PC-9 (cell line): Measurements from ENCODE around the gene OR5AN1. TPM values are rescaled to one million over a fixed set of nuclear protein-coding genes. Genes with fewer than 3 reads are reported as not detected.
"Not testable (repeated sequence)": the region's sequence is repeated elsewhere in the genome, so short reads cannot be mapped to it uniquely, and the experiment has no call there.

Source experiments
- BruUV-seq: library from RNA; stranded (reverse); fragments of 400-500 nt; replicated peaks from 2 replicates; lab custom pipeline; 2021; lab: Mats Ljungman, UMichigan
- CTCF ChIA-PET: fragments of 300-600 bp; sonication (Branson Sonifier 250); formaldehyde crosslinking; loops from one replicate; lab custom pipeline; 2022; ENCODE audit warnings: antibody characterized with exemption; lab: Charles Lee
- POLR2A ChIA-PET: fragments of 300-600 bp; sonication (Branson Sonifier 250); formaldehyde crosslinking; loops from one replicate; lab custom pipeline; 2022; ENCODE audit warnings: antibody characterized with exemption; ENCODE audit not compliant: unreplicated experiment; lab: Charles Lee
- DNase-seq, 2 experiments: peaks; one replicate each; pipeline versions ENCODE4 v3.0.0 to v3.0.0-alpha.2; 2015 to 2022; ENCODE audit warnings: mixed read lengths in 1 of 2
- H2AFZ ChIP-seq: fragments of 200-600 bp; sonication (generic); 2 replicates; pipeline ENCODE4 v1.8.1; 2017; ENCODE audit warnings: antibody characterized with exemption
- H3F3A ChIP-seq: fragments of 200-600 bp; sonication (generic); 2 replicates; pipeline ENCODE4 v1.8.1; 2017; ENCODE audit warnings: antibody characterized with exemption, mild to moderate bottlenecking, low read depth; ENCODE audit not compliant: insufficient read depth
- H3K27ac ChIP-seq: fragments of 200-600 bp; sonication (generic); 2 replicates; pipeline ENCODE4 v1.6.1; 2016; ENCODE audit warnings: mixed run types
- H3K27me3 ChIP-seq: fragments of 200-600 bp; sonication (generic); 2 replicates; pipeline ENCODE4 v1.6.1; 2016; ENCODE audit warnings: low read depth, mixed run types; ENCODE audit not compliant: insufficient read depth
- H3K36me3 ChIP-seq: fragments of 200-600 bp; sonication (generic); 2 replicates; pipeline ENCODE4 v1.6.1; 2016; ENCODE audit warnings: low read depth, mixed run types
- H3K4me1 ChIP-seq: fragments of 200-600 bp; sonication (generic); replicated peaks from 2 replicates; pipeline ENCODE4 v1.6.1; 2016; ENCODE audit warnings: mixed run types; ENCODE audit not compliant: insufficient read depth
- H3K4me2 ChIP-seq: fragments of 200-600 bp; sonication (generic); 2 replicates; pipeline ENCODE4 v1.6.1; 2017; ENCODE audit warnings: mixed run types
- H3K4me3 ChIP-seq: fragments of 200-600 bp; sonication (generic); 2 replicates; pipeline ENCODE4 v1.6.1; 2016; ENCODE audit warnings: mixed run types
- H3K79me2 ChIP-seq: fragments of 200-600 bp; sonication (generic); 2 replicates; pipeline ENCODE4 v1.6.1; 2017; ENCODE audit warnings: low read depth, mixed run types
- H3K9me2 ChIP-seq: fragments of 200-600 bp; sonication (generic); 2 replicates; pipeline ENCODE4 v1.8.1; 2017; ENCODE audit warnings: mild to moderate bottlenecking; ENCODE audit not compliant: insufficient read depth
- H3K9me3 ChIP-seq: fragments of 200-600 bp; sonication (generic); 2 replicates; pipeline ENCODE4 v1.8.1; 2016; ENCODE audit warnings: low read depth; ENCODE audit not compliant: insufficient read depth
- H4K20me1 ChIP-seq: fragments of 200-600 bp; sonication (generic); 2 replicates; pipeline ENCODE4 v1.8.1; 2017; ENCODE audit not compliant: insufficient read depth
- EZH2 ChIP-seq: fragments of 200-600 bp; sonication (generic); IDR thresholded peaks from 2 replicates; pipeline ENCODE4 v1.8.0; 2017; ENCODE audit warnings: antibody characterized with exemption, low read depth
- intact Hi-C: fragments of 100-400 bp; cut with micrococcal nuclease; formaldehyde crosslinking; loops from one replicate; pipeline ENCODE4 v1.10.0; 2022; ENCODE audit not compliant: unreplicated experiment
- total RNA-seq: library from RNA; stranded (reverse); gene quantifications from 2 replicates; pipeline ENCODE4 v1.2.3, GENCODE V29; 2021
- TF ChIP-seq, protein P1 (sequence below): fragments of 200-600 bp; sonication (generic); conservative IDR thresholded peaks from 2 replicates; pipeline ENCODE4 v1.6.1; 2017; ENCODE audit warnings: mixed run types, antibody characterized with exemption, mild to moderate bottlenecking, moderate library complexity

OR5AN1 gene
- total RNA-seq, 1 experiment from 2014 or later = not detected

DNA sequence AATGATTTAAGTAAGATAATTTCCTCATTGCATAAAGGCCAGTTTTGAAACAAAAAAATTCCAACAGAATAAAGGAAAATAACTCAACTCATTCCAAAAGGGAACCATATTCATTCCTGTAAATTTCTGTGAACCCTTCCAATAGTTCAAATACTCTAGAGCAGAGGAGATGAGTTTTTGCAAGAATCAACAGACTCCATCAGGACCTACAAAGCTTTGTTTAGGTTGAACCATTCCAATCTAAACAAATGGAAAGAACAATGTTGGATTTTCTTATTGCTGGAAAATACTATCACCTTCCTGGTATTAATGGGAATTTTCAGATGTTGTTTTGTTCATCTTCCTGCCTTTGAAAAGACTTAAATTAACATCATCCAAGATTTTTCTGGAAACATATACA lies 21.8 kb upstream of the OR5AN1 start:
- H3K9me2 ChIP-seq = no peaks in the 10 kb centered on the region
- no peak for DNase-seq
- H3K4me3 ChIP-seq = no peak overlapping the region
- no peaks in the 10 kb centered on the region for H3F3A ChIP-seq
- H3K4me2 ChIP-seq = no peak overlapping the region
- no peaks in the 10 kb centered on the region for H3K36me3 ChIP-seq
- no peak overlapping the region for H3K27ac ChIP-seq
- H4K20me1 ChIP-seq = no peaks in the 10 kb centered on the region
- H2AFZ ChIP-seq = no peak overlapping the region
- H3K79me2 ChIP-seq = no peaks in the 10 kb centered on the region
- ChIA-PET POLR2A (no interaction called here), CTCF (no interaction called here)
- no TSS peak for BruUV-seq
- TF ChIP-seq EZH2 = no peak
- TF ChIP-seq, protein P1, sequence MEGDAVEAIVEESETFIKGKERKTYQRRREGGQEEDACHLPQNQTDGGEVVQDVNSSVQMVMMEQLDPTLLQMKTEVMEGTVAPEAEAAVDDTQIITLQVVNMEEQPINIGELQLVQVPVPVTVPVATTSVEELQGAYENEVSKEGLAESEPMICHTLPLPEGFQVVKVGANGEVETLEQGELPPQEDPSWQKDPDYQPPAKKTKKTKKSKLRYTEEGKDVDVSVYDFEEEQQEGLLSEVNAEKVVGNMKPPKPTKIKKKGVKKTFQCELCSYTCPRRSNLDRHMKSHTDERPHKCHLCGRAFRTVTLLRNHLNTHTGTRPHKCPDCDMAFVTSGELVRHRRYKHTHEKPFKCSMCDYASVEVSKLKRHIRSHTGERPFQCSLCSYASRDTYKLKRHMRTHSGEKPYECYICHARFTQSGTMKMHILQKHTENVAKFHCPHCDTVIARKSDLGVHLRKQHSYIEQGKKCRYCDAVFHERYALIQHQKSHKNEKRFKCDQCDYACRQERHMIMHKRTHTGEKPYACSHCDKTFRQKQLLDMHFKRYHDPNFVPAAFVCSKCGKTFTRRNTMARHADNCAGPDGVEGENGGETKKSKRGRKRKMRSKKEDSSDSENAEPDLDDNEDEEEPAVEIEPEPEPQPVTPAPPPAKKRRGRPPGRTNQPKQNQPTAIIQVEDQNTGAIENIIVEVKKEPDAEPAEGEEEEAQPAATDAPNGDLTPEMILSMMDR = no peak
- no peaks in the 10 kb centered on the region for H3K27me3 ChIP-seq
- no peaks in the 10 kb centered on the region for H3K9me3 ChIP-seq
- H3K4me1 ChIP-seq = no peaks in the 10 kb centered on the region
- intact Hi-C loops = no loop called here

DNA sequence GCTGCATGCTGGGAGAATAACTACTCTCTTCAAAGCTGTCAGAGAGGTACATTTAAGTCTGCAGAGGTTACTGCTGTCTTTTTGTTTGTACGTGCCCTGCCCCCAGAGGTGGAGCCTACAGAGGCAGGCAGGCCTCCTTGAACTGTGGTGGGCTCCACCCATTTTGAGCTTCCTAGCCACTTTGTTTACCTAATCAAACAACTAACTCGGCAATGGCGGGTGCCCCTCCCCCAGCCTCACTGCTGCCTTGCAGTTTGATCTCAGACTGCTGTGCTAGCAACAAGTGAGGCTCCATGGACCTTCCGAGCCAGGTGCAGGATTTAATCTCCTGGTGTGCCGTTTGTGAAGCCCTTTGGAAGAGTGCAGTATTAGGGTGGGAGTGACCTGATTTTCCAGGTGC lies 9.0 kb upstream of the OR5AN1 start:
- H3K27ac ChIP-seq, H3K79me2 ChIP-seq, H3K4me1 ChIP-seq, DNase-seq, BruUV-seq, H3K4me3 ChIP-seq, H3K9me3 ChIP-seq, H3K27me3 ChIP-seq, H2AFZ ChIP-seq, CTCF ChIA-PET, H4K20me1 ChIP-seq, intact Hi-C loops, H3K9me2 ChIP-seq, H3K36me3 ChIP-seq, POLR2A ChIA-PET, H3F3A ChIP-seq: not testable (repeated sequence)
- peak overlapping the region; percentile 10; the same call in 1 of the 2 replicates for H3K4me2 ChIP-seq

GRCh38 chr11:59355226-59355625 lies 3.5 kb upstream of the OR5AN1 start:
- TF ChIP-seq EZH2 = no peak
- TF ChIP-seq, protein P1 = no peak
- H3K4me2 ChIP-seq = no peak overlapping the region
- H3K4me1 ChIP-seq = no peaks in the 10 kb centered on the region
- no peaks in the 10 kb centered on the region for H3K36me3 ChIP-seq
- H3K27ac ChIP-seq = no peak overlapping the region
- no peak overlapping the region for H3K4me3 ChIP-seq
- no peaks in the 10 kb centered on the region for H3K79me2 ChIP-seq
- ChIA-PET CTCF (no interaction called here), POLR2A (no interaction called here)
- no TSS peak for BruUV-seq
- no peaks in the 10 kb centered on the region for H4K20me1 ChIP-seq
- H3K9me2 ChIP-seq = no peaks in the 10 kb centered on the region
- no peak overlapping the region for H2AFZ ChIP-seq
- intact Hi-C loops = no loop called here
- no peaks in the 10 kb centered on the region for H3K27me3 ChIP-seq
- H3F3A ChIP-seq = no peaks in the 10 kb centered on the region
- no peaks in the 10 kb centered on the region for H3K9me3 ChIP-seq
- no peak for DNase-seq

DNA sequence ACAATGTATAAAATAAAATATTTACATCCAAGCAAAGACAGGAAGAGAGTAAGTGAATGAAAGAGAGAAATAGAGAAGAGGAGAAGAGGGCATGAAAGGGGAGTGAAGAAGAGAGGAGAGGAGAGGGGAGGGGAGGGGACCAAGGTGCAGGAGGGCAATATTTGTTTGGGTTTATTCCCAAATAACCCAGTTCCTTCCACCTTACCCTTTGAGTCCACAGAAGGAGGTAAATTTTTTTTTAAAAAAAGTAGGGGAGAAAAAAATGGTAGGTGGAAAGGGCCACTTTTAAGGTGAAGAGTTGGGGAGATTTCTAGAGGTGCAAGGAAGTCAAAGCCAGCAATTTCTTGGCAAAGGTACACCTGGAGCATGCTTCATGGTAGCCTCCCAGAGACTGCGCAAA lies 2.1 kb upstream of the OR5AN1 start:
- no TSS peak for BruUV-seq
- H2AFZ ChIP-seq = no peak overlapping the region
- no peak overlapping the region for H3K4me3 ChIP-seq
- intact Hi-C loops = no loop called here
- ChIA-PET CTCF (no interaction called here), POLR2A (no interaction called here)
- H3K27ac ChIP-seq = no peak overlapping the region
- DNase-seq = no peak
- no peaks in the 10 kb centered on the region for H3K4me1 ChIP-seq
- no peaks in the 10 kb centered on the region for H3K9me3 ChIP-seq
- TF ChIP-seq, protein P1 = no peak
- H3K9me2 ChIP-seq = no peaks in the 10 kb centered on the region
- no peaks in the 10 kb centered on the region for H3K79me2 ChIP-seq
- no peaks in the 10 kb centered on the region for H3F3A ChIP-seq
- no peaks in the 10 kb centered on the region for H3K36me3 ChIP-seq
- H3K27me3 ChIP-seq = no peaks in the 10 kb centered on the region
- no peak overlapping the region for H3K4me2 ChIP-seq
- H4K20me1 ChIP-seq = no peaks in the 10 kb centered on the region
